GM18868 (cell line): ENCODE data around the gene PDGFC.
"Not testable (repeated sequence)": the region's sequence is repeated elsewhere in the genome, so short reads cannot be mapped to it uniquely, and the experiment has no call there.

Experiments used
- ATAC-seq: cut with Tn5 transposase; IDR thresholded peaks from one replicate; pipeline ENCODE4 v1.9.1; 2021; ENCODE audit warnings: mild to moderate bottlenecking, moderate library complexity; ENCODE audit not compliant: unreplicated experiment

Gene PDGFC

DNA sequence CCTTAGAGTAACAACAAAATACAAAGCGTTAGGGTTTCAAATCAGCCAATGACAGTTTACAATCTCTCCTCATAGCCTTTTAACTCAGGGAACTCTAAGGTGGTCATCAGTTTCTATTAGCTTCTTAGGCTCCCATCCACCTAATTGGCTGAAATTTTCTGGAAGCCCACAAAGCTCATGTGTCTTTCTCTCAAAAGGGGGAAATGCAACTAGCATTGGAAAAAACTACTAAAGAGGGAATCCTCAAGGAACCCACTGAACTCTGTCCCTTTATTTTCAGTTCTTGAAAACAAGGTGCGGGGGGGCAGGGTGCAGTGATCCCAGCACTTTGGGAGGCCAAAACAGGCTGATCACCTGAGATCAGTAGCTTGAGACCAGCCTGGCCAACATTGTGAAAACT lies 56.4 kb downstream of the PDGFC start:
- ATAC-seq, result no peak

DNA sequence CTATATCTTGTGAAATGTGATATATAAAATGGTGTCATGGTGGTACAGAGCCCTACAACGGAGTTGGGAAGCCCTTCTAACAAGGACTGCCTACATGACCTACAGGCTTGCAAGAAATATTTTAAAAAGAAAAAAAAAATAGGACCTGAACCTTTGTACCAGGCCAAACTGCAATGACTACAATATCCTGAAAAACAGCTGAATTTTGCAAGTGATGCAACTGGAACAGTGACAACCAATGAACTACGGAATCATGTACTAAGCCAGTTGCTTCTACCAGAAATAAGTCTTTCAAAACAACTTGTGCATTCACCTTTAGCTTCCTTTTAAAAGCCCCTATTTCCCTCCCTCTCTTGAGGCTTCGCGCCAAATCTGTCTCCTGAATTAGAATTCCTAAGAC lies 58.4 kb downstream of the PDGFC start:
- no peak for ATAC-seq

DNA sequence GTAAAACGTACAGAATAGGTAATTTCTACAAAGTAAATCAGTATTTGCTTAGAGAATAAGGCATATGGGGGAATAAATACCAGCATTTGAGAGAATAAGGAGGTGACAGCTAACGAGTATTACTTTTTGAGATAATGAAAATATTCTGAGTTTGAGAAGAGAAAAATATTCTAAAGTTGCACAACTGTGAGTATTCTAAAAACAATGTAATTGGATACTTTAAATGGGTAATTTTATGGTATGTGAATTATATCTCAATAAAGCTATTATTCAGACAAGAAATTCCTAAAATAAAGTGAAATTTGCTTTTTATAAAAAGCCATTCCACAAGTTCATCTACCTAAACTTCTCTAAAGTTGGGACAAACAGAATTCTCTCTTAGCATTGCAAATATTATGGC lies 62.6 kb downstream of the PDGFC start:
- ATAC-seq, result no peak

DNA sequence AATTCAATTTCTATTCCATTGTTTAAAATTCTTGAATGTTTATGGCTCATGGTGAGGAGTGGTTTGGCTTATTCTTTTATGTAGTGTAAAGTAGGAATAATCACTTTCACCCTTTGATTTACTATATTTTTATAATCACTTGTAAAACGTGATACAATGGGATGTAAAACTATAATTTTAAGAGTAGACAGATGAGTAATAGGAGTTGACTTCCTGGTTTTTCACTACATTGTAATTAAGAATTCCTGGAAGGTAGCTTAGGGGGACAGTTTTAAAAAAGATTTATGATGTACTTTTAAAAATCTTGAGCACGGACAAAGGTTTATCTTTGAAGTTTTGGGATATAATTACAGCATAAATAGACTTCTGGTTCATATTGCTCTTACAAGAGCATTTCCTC lies 65.3 kb downstream of the PDGFC start:
- ATAC-seq, result no peak

DNA sequence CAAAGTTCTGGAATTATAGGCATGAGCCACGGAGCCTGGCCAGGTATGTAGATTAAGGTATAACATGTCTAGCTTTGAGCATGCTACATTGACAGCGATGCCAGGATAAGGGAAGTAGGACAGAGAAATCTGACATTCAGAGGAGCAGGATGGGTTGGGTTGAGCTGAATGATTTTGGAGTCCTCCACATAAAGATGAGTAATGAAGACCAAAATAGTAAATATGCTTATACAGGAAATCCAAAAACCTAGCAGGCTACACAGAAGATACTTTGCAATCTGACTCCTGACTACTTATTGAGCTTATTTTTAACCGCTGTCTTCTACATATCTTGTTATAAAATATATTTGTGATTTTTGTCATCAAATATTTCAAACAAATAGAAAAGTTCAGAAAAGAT lies 69.7 kb downstream of the PDGFC start:
- no peak for ATAC-seq

DNA sequence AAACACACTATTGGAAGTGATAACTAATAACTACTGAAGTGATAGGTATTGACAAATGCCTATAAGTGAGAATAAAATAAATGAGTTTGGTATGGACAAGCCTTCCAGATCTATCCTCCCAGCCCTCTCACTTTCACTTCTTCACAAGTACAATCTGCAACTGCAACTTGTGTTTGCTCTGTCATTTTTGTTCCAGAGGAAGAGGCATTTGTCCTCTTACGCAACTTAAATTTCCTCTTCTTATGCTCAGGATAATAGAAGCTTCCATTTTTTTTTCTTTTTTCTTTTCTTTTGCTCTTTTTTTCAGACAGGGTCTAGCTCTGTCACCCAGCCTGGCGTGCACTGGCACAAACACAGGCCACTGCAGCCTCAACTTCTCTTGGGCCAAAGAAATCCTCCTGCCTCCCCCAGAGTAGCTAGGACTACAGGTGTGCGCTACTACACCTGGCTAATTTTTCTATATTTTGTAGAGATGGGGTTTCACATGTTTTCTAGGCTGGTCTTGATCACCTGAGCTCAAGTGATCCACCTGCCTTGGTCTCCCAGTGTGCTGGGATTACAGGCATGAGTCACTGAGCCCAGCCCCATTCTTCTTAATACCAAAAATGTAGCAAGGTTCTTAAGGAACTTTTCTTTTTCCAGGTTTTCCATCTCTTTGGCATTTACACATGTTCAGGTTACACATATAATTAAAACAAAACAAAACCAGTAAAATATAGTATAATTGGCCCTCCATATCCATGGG lies 73.1 kb downstream of the PDGFC start:
- no peak for ATAC-seq

DNA sequence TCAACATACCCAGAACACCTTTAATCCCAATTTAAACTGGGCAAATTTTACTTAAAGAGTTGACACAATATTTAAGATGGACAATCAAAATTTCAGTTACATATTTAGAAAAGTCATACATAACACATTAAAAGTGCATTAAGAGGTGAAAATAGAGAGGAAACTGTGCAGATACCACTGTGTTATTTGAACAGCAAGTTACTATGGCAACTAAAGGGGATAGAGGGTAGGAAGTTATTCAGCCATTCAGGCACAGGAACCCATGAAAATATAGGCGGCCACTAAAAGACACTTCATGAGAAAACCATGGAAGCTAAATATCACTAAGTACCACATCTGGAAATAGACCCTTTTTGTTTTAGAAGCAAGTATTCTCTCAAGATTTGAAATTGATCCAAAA lies 75.1 kb downstream of the PDGFC start:
- peak; percentile 53 for ATAC-seq

DNA sequence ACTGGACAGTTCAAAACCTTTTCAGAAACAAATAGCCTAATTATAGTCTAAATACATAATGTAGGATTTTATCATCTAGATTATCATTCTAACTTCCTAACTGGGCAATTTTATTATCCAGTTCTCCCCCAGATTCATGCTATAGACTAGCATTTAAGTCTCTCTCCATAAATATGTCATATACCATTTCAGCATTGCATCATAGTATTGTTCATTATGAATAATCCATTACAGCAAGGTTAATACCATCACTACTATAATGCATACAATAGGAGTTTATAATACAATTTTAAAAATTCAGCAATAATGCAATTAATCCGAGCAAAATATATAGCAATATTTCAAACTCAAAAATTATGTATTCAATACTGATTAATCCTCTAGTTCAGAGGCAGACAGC lies 77.4 kb downstream of the PDGFC start:
- no peak for ATAC-seq

DNA sequence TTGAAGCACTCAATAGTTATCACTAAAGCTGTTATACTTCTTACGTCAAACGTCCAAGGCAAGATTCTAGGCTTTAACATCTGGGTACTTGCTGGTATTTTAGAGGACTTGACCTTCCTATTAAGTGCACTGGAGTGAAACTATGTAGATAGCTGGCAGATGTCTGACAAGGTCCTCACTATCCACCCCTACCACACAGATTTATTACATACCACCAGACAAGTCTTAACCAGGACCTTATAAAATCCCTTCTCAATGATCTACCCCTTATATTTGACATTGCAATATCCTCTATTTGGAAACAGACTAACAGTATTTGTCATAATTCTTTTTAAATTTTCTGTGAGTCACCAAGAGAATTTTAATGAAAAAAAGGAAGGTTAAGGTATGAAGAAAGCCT lies 78.8 kb downstream of the PDGFC start:
- ATAC-seq, result no peak

DNA sequence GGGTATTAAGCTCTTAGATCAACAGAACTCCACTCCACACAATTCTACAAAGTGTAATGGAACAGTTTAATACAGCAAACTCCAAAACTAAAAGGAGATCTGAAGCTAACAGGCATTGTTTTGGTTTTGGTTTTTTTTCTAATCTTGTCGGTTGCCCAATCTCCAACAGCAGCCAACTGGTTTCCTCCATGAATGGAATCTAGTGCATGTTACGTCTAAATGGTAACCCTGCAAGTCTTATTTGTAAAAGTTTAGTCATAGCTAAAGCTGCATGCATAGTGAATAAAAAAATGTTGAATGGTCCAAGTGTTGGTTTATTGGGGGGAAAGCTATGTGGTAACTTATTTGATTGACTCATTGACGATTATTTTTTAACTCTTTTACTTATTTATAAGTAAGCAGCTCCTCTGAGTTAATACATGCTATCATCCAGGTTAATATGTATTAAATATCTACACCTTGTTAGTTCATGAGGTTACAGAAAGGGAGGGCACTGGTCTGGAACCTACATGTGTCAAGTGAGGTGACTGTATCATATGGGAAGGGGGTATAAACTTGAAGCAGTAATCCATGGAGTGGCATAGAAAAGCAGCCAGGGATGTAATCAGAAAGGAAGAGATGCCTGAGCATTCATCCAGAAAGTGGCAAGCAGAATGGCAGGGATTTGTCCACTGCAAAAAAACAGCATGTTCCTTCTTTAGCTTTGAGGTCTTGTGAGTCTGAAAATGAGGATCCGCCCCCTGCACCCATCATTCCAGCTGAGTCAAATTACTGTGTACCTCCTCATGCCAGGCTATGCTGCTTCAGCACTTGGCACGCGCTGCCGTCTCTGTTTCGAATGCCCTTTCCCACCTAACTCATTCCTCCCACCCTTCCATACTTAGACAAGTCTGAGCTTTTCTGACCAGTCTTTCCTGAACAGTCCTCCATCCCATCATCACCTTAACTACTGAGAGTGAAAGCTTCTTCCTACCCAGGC lies 81.7 kb downstream of the PDGFC start:
- no peak for ATAC-seq

DNA sequence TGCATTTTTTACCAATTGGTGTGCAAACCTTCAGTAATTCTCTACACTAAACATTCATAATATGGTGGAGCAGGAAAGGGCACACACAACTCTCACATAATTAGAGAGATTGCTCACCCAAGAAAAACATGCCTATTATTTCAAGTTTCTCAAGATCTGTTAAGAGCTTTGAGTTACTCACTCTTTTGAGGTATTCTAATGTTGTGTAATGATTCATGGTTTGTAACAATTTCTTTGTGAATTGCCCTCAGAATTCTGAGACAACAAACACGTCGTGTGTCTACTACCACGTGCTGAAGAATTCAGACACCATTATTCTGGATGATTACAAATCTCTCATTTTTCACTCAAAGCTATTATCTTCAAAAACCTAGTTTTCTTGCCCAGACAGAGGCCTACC lies 82.8 kb downstream of the PDGFC start:
- ATAC-seq, result no peak

DNA sequence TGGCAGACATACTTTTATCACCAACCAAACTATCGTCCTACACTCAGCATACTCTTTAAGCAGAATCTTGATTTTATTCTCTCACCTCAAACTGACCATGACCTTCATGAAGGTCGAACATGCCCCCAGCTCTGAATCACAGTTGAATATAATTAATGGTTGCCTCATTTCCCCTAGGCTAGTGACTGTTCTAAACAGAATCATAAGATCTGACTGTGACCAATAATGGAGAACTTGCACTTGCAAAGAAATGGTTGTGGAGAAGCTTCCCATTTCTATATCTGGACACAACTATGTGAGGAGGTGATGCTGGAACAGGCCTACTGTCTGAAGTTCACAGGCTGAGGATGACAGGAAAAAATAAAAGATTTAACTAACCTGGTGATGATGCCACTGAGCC lies 85.1 kb downstream of the PDGFC start:
- ATAC-seq, result no peak

DNA sequence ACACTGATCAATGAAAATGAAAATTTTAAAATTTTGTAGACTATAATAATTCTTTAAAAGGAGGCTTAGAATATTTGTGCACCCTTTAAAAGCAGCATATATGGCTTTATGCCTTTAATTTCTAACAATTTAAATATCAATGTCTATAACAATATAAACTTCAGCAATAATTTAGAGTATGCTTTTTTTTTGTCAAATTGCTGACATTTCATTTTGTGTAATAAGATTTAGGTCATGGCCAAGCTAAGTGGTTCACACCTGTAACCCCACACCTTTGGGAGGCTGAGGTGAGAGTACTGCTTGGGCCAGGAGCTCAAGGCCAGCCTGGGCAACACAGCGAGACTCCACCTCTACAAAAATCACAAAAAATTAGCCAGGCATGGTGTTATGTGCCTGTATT lies 86.2 kb downstream of the PDGFC start:
- no peak for ATAC-seq

DNA sequence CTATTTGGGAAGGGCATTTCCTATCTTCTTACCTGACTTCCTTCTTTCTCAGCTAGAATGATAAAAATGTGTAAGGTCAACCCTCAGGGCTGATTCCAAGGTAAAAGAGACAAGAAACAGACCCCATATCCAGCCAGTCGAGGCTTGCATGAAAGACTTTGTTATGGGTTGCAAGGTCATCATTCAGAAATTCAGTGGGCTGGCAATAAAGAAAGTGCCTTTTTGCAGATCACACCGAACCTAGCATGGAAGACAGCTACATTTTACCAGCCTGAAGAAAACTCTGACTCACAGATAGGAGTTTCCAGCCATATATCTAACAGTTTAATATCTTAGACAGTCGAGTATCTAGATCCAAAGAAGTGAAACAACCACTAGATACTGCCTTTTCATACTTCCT lies 87.4 kb downstream of the PDGFC start:
- ATAC-seq, result no peak

DNA sequence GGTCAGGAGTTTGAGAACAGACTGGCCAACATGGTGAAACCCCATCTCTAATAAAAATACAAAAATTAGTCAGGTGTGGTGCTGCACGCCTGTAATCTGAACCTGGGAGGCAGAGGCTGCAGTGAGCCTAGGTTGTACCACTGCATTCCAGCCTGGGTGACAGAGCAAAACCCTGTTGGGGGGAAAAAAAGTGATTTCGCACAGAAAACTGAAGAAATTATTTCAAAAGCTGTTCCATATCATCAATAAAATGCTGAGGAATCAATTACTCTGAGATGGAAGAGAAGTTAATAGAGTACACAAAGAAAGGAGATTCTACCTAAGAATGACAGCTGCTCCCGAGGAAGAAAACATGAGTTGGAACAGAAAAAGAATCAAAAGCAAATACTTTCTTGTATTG lies 95.9 kb downstream of the PDGFC start:
- no peak for ATAC-seq

DNA sequence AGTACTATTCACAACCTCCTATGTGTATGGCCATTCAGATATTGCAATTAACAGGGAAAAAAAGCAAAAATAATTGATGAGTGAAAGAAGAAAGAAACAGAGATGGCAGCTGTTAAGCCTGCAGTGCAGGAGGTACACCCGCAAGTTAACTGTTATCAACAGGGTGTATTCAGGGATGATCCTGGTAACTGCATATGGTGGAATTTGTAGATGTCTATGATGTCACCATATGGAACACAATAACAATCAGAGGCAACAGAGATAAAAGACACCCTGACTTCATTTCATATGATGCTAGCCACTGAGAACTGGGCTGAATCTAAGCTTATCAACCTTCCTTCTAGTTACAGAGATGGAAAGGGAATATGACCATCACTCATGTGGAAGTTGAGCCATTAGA lies 96.5 kb downstream of the PDGFC start:
- ATAC-seq, result no peak

DNA sequence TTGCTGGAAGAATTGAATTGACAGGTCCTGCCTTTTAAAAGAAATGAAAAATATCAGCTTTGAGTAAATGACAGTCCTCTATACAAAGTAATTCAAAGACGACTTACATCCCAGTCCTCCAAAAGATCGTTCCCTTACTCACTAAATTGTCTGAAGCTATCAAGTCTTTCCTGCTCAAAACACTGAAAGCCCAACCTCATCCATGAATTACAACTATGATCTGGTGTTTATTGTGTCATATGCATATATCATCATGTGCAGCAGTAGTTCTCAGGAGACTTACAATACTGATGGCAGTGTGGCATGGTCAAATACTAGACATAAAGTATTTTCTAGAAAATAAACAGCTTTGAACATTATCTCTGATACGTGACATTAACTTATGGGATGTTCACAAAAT lies 97.8 kb downstream of the PDGFC start:
- no peak for ATAC-seq

DNA sequence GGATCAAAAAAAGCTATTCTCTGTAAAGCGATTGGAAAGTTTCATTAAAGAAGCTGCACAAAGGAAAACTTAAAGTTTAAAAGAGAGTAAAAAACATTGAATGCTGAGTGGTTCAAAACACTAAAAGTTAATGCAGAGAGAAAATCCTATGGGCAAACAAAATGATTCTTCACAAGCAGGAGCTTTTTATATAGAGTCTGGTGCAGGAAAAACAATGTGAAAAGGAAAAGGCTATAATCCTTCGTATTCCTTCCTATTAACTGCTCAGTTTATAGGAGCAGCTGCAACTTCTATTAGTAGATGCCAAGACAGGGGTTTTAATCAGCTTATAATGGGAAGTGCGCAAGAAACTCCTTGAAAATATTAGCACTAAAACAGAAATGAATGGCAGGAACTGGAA lies 100.7 kb downstream of the PDGFC start:
- ATAC-seq, result no peak

DNA sequence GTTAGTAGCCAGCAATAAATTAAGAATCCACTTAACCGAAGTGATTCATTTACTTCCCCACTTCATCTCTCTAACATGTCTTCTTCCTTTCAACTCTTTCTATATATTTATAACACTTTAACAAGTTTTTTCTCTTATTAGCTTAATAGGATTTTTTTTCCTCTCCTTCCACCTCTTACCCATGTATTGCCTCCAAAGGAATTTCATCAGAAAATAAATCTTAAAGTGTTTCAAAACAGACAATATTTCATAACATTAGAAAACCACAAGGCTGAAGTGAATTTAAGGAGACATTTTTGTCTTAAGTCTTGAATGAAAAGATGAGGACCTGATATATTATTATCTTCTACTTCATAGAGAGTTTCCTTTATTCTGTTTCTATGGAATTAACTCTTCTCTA lies 101.5 kb downstream of the PDGFC start:
- ATAC-seq, result no peak

DNA sequence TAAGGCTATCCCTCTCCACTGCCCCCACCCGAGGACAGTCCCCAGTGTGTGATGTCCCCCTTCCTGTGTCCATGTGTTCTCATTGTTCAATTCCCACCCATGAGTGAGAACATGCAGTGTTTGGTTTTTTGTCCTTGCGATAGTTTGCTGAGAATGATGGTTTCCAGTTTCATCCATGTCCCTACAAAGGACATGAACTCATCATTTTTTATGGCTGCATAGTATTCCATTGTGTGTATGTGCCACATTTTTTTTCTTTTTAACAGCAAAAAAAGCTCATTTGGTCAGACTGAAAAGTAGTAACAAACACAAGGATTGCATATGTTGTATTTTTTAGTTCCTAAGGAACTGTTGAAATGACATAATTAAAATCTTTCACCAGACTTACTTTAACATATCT lies 105.5 kb downstream of the PDGFC start:
- ATAC-seq, result not testable (repeated sequence)

DNA sequence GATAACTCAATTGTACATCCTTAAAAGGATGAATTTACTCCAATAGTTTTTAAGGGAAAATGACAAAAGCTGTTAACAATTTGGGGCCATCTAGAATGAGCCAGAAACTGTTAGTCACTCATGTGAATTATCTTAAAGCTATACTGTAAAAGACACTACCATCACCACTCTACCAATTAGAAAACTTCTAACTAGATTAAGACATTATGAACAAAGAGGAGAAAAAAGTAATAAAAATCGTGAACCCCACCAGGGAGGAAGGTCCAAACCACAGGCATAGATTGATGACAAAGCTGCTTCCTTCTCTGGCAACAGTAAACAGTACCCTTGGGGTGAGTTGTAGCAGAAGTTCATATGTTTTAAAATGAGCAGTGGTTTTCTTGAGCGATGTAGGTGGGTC lies 106.1 kb downstream of the PDGFC start:
- ATAC-seq, result no peak

DNA sequence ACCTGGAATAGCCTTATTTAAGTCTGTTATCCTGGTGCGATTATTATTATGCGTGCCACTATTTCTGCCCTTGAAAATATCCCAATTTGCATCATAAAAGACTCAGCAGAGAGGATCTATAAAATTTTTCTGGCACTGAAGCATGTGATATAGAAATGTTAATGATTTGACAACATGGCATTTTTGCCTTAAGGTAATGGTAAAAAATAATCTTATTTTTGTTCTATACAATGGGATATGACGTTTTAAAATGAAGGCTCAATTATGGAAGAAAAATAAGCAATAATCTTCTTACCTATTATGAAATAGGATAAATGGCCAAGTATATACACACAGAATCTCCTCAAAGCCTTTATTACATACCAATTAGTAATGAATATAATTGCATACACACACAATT lies 113.5 kb downstream of the PDGFC start:
- no peak for ATAC-seq
